ENCODE data around the gene CLIP4. TPM values are rescaled to one million over a fixed set of nuclear protein-coding genes. Genes with fewer than 3 reads are reported as not detected.

The CLIP4 gene
- total and polyA plus RNA-seq, 2 of the 4 experiments (the other 2 are of a cell fraction): 29.7 to 66.3 TPM

DNA sequence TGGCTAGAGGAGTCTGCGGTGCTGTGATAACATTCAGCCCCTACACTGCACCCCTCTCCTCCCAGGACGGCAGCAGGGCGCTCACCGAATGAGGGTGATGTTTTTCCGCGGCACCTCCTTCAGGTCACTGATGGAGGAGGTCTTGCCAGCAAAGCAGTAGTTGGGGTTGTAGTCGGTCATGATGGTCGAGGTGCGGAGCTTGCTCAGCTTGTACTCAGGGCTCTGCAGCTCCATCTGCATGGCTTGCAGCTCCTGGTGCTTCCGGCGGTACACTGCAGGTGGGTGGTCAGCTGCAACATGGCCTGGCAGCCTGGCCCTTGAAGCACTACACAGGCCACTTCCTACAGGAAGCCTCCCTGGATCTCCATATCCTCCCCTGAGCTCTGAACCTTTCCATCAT, 108.0 kb downstream of the CLIP4 start:
- Histone ChIP-seq H3K4me1 (ENCODE audit: control insufficient read depth, insufficient read depth, low read length) (peaks cover 2% of the 10 kb centered on the region; the same call in 1 of the 2 replicates), H4K5ac (ENCODE audit: low read depth, low read length) (no peak overlapping the region), H3K9ac (ENCODE audit: low read depth, low read length) (no peak overlapping the region), H3K56ac (ENCODE audit: extremely low read depth, insufficient read depth, low read length) (no peak overlapping the region), H3K27me3 (ENCODE audit: control insufficient read depth, insufficient read depth, low read length) (peaks cover 51% of the 10 kb centered on the region), H2AK9ac (replicated peaks; ENCODE audit: low read depth, low read length, poor library complexity) (no peak overlapping the region), H3K14ac (replicated peaks; ENCODE audit: low read depth, low read length) (no peak overlapping the region), H2BK20ac (ENCODE audit: low read depth, low read length) (no peak overlapping the region), H2BK15ac (ENCODE audit: low read depth, low read length) (no peak overlapping the region), H3K23ac (ENCODE audit: low read depth, low read length) (no peak overlapping the region), H2BK5ac (ENCODE audit: low read depth, low read length, poor library complexity, severe bottlenecking) (no peak overlapping the region), H3K9me3 (ENCODE audit: control insufficient read depth, insufficient read depth, low read length) (no peaks in the 10 kb centered on the region), H3K27ac (ENCODE audit: insufficient read depth, low read length) (no peak overlapping the region), H3K18ac (ENCODE audit: low read depth, low read length) (no peak overlapping the region), H3K4ac (ENCODE audit: low read depth, low read length) (no peak overlapping the region), H3K9me1 (ENCODE audit: insufficient read depth, low read length) (no peaks in the 10 kb centered on the region), H4K91ac (ENCODE audit: insufficient read depth, low read depth, low read length) (no peak overlapping the region), H3K79me1 (ENCODE audit: low read depth in 1 of 2, low read length in 2 of 2) (no peaks in the 10 kb centered on the region), H4K20me1 (ENCODE audit: insufficient read depth, low read length) (no peaks in the 10 kb centered on the region), H2BK120ac (ENCODE audit: low read depth, low read length) (no peak overlapping the region), H2AK5ac (ENCODE audit: low read depth, low read length) (no peak overlapping the region), H3K36me3 (ENCODE audit: control insufficient read depth, insufficient read depth, low read length) (no peaks in the 10 kb centered on the region), H2AFZ (replicated peaks; ENCODE audit: low read length, poor library complexity) (no peak overlapping the region), H3K4me3 (ENCODE audit: insufficient read depth, low read depth, low read length) (no peak overlapping the region), H3K4me2 (ENCODE audit: low read depth, low read length) (no peak overlapping the region), H4K8ac (ENCODE audit: low read depth in 2 of 2, low read length in 2 of 2) (no peak overlapping the region)
- DNase-seq (no peak), ATAC-seq (ENCODE audit: low read depth) (no peak)
- no TSS peak for BruUV-seq (replicated peaks)
- POLR2A ChIA-PET (ENCODE audit: unreplicated experiment): no interaction called here
- in situ Hi-C loops (cut with MboI; ENCODE audit: low sequenced_read_pairs): no loop called here
- TF ChIP-seq FOS (IDR thresholded peaks at IDR 0.05; ENCODE audit: low read depth, low read length) (no peak), CEBPB (IDR thresholded peaks at IDR 0.05; ENCODE audit: low read depth, low read length) (no peak), MAFK (IDR thresholded peaks at IDR 0.05; ENCODE audit: low read depth, low read length) (no peak), CHD1 (IDR thresholded peaks at IDR 0.05; ENCODE audit: low read depth, low read length) (no peak), POLR2A (IDR thresholded peaks at IDR 0.05; ENCODE audit: low read depth, low read length) (no peak)
- WGBS, 2 experiments (ENCODE audit: extremely low coverage in 2 of 2, insufficient read length in 1 of 2): 83% methylated on average over 1 of the region's 11 CpGs; no CpG with 5 or more reads in 1 of the 2 experiments
- CTCF ChIA-PET: no interaction called here
- intact Hi-C loops (cut with micrococcal nuclease): no loop called here
- dilution Hi-C loops (cut with HindIII; ENCODE audit: low sequenced_read_pairs, unreplicated experiment): no loop called here
